Endodermal cell (in vitro differentiated cells): ENCODE data around the gene TMOD3. TPM values are rescaled to one million over a fixed set of nuclear protein-coding genes. Genes with fewer than 3 reads are reported as not detected.

ENCODE experiments used
- DNase-seq: peaks from one replicate; pipeline ENCODE4 v3.0.0-alpha.2; 2017
- H3K27ac ChIP-seq: 2 replicates; pipeline ENCODE4 v1.5.1; 2013; ENCODE audit warnings: mild to moderate bottlenecking, low read depth, low read length, moderate library complexity
- H3K27me3 ChIP-seq: 2 replicates; pipeline ENCODE4 v1.6.1; 2013; ENCODE audit warnings: mild to moderate bottlenecking, low read length, moderate library complexity; ENCODE audit not compliant: insufficient read depth, control insufficient read depth, poor library complexity, severe bottlenecking
- H3K36me3 ChIP-seq: 2 replicates; pipeline ENCODE4 v1.7.0; 2013; ENCODE audit warnings: mild to moderate bottlenecking, low read length, moderate library complexity; ENCODE audit not compliant: control insufficient read depth, insufficient read depth
- H3K4me1 ChIP-seq: one replicate; pipeline ENCODE4 v1.7.0; 2013; ENCODE audit warnings: low read length; ENCODE audit not compliant: control insufficient read depth, insufficient read depth
- H3K4me3 ChIP-seq: 2 replicates; pipeline ENCODE4 v1.5.1; 2013; ENCODE audit warnings: mild to moderate bottlenecking, low read length, moderate library complexity
- H3K9ac ChIP-seq: 2 replicates; pipeline ENCODE4 v1.6.1; 2013; ENCODE audit warnings: mild to moderate bottlenecking, low read length, moderate library complexity; ENCODE audit not compliant: poor library complexity, severe bottlenecking; ENCODE audit errors: extremely low read depth
- H3K9me3 ChIP-seq: 2 replicates; pipeline ENCODE4 v1.6.1; 2013; ENCODE audit warnings: mild to moderate bottlenecking, low read length, moderate library complexity; ENCODE audit not compliant: control insufficient read depth
- H3K27ac Mint-ChIP-seq: 2 replicates; pipeline ENCODE4 v1.8.0; 2020; ENCODE audit warnings: mixed read lengths
- H3K27me3 Mint-ChIP-seq: 2 replicates; pipeline ENCODE4 v1.8.0; 2021; ENCODE audit warnings: mild to moderate bottlenecking, mixed read lengths; ENCODE audit not compliant: insufficient read depth
- H3K36me3 Mint-ChIP-seq: 2 replicates; pipeline ENCODE4 v1.8.0; 2020; ENCODE audit warnings: low read depth, mixed read lengths
- H3K4me1 Mint-ChIP-seq: 2 replicates; pipeline ENCODE4 v1.8.0; 2020; ENCODE audit warnings: mixed read lengths
- H3K4me3 Mint-ChIP-seq: 2 replicates; pipeline ENCODE4 v1.8.0; 2020; ENCODE audit warnings: mild to moderate bottlenecking, moderate library complexity, mixed read lengths
- H3K9me3 Mint-ChIP-seq: 2 replicates; pipeline ENCODE4 v1.8.0; 2020; ENCODE audit warnings: mild to moderate bottlenecking, mixed read lengths
- WGBS, 2 experiments: methylation state at CpG; one replicate each; pipeline versions ENCODE4 v1.1.5 to v1.1.7; 2013; ENCODE audit warnings: missing lambda C conversion rate in 2 of 2, mixed read lengths in 1 of 2; ENCODE audit not compliant: insufficient coverage in 1 of 2, insufficient read length in 1 of 2; 5-methylcytosine and 5-hydroxymethylcytosine counted together
- total RNA-seq, 2 donors: library from RNA; stranded (reverse); fragmentation: NEBNext Ultra II Directional in 1 of 2; extraction: Animal tissue kit (Norgen Biotek cat#: 25700) in 1 of 2; gene quantifications; 2 replicates in 1 of 2; 3 replicates in 1 of 2; pipeline ENCODE4 v1.2.1, GENCODE V29; 2021
- TF ChIP-seq, protein P1 (sequence below): fragments of 200-600 bp; sonication (generic); conservative IDR thresholded peaks from 2 replicates; pipeline ENCODE4 v1.5.0; 2021; ENCODE audit warnings: antibody characterized with exemption, mild to moderate bottlenecking

The TMOD3 gene
- total RNA-seq, 2 donors from 2014 or later = 39.6 to 44.4 TPM

DNA sequence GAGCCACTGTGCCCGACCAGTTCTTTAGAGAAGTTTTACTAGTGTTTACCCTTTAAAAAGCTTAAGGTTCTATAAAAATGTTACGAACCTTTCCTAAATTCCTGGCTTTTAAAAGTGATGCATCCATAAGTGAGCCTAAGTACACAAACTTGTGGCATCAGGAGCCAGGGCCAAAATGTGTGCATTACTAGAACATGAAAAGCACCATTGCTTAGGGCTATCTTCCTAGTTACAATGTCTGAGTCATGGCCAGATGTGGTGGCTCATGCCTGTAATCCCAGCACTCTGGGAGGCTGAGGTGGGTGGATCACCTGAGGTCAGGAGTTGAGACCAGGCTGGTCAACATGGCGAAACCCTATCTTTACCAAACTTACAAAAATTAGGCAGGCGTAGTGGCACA lies 102.2 kb downstream of the TMOD3 start:
- WGBS, 2 experiments = 94 to 96% methylated on average over 3 to 4 of the region's 4 CpGs
- H3K9me3 Mint-ChIP-seq = no peaks in the 10 kb centered on the region
- Histone ChIP-seq H3K4me1 (no peaks in the 10 kb centered on the region), H3K9me3 (no peaks in the 10 kb centered on the region), H3K36me3 (peaks cover 15% of the 10 kb centered on the region), H3K27ac (no peak overlapping the region), H3K27me3 (no peaks in the 10 kb centered on the region), H3K9ac (no peak overlapping the region), H3K4me3 (no peak overlapping the region)
- H3K27me3 Mint-ChIP-seq = no peaks in the 10 kb centered on the region
- H3K27ac Mint-ChIP-seq = no peak overlapping the region
- H3K36me3 Mint-ChIP-seq = peaks cover 24% of the 10 kb centered on the region
- TF ChIP-seq, protein P1, sequence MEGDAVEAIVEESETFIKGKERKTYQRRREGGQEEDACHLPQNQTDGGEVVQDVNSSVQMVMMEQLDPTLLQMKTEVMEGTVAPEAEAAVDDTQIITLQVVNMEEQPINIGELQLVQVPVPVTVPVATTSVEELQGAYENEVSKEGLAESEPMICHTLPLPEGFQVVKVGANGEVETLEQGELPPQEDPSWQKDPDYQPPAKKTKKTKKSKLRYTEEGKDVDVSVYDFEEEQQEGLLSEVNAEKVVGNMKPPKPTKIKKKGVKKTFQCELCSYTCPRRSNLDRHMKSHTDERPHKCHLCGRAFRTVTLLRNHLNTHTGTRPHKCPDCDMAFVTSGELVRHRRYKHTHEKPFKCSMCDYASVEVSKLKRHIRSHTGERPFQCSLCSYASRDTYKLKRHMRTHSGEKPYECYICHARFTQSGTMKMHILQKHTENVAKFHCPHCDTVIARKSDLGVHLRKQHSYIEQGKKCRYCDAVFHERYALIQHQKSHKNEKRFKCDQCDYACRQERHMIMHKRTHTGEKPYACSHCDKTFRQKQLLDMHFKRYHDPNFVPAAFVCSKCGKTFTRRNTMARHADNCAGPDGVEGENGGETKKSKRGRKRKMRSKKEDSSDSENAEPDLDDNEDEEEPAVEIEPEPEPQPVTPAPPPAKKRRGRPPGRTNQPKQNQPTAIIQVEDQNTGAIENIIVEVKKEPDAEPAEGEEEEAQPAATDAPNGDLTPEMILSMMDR = no peak
- no peak overlapping the region for H3K4me3 Mint-ChIP-seq
- DNase-seq = no peak
- peaks cover 8% of the 10 kb centered on the region for H3K4me1 Mint-ChIP-seq

DNA sequence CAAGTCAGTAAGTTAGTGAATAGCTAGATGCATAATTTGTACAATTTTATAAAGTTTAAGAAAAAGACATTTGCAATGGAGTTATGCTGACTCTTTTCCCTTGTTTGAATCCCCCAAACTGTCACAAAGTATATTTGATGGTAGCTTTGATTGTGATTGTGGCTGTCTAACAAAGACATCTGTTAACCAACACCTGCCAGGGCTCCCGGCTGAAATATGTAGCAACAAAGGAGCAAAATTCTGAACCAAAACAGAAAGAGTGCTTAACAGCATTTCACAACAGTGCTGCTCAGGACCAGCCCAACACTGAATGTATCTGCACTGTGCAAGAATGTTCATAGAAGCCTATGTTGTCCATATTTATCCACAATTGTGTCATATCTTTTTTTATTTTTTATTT lies 102.7 kb downstream of the TMOD3 start:
- no peaks in the 10 kb centered on the region for H3K9me3 Mint-ChIP-seq
- Histone ChIP-seq H3K4me1 (no peaks in the 10 kb centered on the region), H3K4me3 (no peak overlapping the region), H3K9me3 (no peaks in the 10 kb centered on the region), H3K27me3 (no peaks in the 10 kb centered on the region), H3K9ac (no peak overlapping the region), H3K27ac (no peak overlapping the region), H3K36me3 (peaks cover 16% of the 10 kb centered on the region)
- H3K4me1 Mint-ChIP-seq = peaks cover 9% of the 10 kb centered on the region
- WGBS, 2 experiments = 90 to 97% methylated on average over 1 of the region's 1 CpG
- H3K27me3 Mint-ChIP-seq = no peaks in the 10 kb centered on the region
- TF ChIP-seq, protein P1 = no peak
- no peak overlapping the region for H3K4me3 Mint-ChIP-seq
- no peak overlapping the region for H3K27ac Mint-ChIP-seq
- no peak for DNase-seq
- peaks cover 19% of the 10 kb centered on the region for H3K36me3 Mint-ChIP-seq

DNA sequence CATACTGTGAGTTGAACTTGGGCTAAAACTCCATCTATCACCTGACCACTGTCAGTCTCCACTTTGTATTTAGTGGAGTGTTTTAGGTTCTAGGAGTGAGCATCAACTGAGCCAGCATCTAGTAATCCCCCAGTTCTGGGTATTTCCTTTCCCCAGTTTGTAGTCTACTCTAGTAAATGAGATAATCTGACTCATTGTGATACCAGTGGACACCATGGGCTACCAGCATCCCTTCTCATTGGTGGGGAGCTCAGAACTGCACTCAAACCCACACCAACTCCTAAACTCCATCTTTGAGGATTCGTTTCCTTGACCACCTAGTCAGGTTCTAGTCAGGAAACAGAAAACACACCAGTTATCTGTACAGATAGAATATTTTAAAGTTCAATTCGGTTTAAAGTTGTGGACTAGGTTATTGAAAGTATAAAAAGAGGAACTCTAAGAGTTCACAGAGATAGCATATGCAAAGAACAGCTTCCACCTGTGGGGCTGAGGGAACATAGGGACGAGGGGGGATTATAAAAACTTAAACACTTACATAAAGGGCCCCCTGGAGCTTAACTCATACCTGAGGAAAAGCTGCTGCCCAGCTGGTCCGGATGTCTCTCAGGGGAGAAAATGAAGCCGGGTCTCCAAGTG lies 106.1 kb downstream of the TMOD3 start:
- H3K27ac Mint-ChIP-seq = no peak overlapping the region
- Histone ChIP-seq H3K36me3 (peaks cover 36% of the 10 kb centered on the region), H3K27me3 (no peaks in the 10 kb centered on the region), H3K4me3 (no peak overlapping the region), H3K4me1 (no peaks in the 10 kb centered on the region), H3K27ac (no peak overlapping the region), H3K9ac (no peak overlapping the region), H3K9me3 (no peaks in the 10 kb centered on the region)
- H3K4me1 Mint-ChIP-seq = peaks cover 15% of the 10 kb centered on the region
- TF ChIP-seq, protein P1 = no peak
- peak overlapping the region; percentile 41 for H3K4me3 Mint-ChIP-seq
- no peaks in the 10 kb centered on the region for H3K27me3 Mint-ChIP-seq
- peaks cover 28% of the 10 kb centered on the region for H3K36me3 Mint-ChIP-seq
- H3K9me3 Mint-ChIP-seq = no peaks in the 10 kb centered on the region
- DNase-seq = no peak
- 91 to 93% methylated on average over 3 to 5 of the region's 5 CpGs for WGBS, 2 experiments
